ENCODE measurements around the gene SAMD10. TPM values are rescaled to one million over a fixed set of nuclear protein-coding genes. Genes with fewer than 3 reads are reported as not detected.

Gene SAMD10
- 1 to 10 TPM; 2.6 to 7.2 (median 4.7) TPM for total RNA-seq

GRCh38 chr20:63979557-63980316 lies at the start of gene SAMD10:
Gene SAMD10, minus strand, starts transcription at chr20:63979642. Its CDS starts 175 bp downstream, at chr20:63979467.
- ATAC-seq (ENCODE audit: low FRiP score in 2 of 2): peak; percentile 2 to 3
- peaks cover 30 to 46% (median 40%) of the 10 kb centered on the region in 4 donors for H3K4me1 ChIP-seq
- DNase-seq: peak; percentile 50 to 92
- no peaks in the 10 kb centered on the region for H3K9me3 ChIP-seq
- peak within 1 kb of the TSS; percentile 55 to 96 (median 90) for H3K4me3 ChIP-seq
- peak within 1 kb of the TSS; percentile 84 to 90 (median 86) for H3K27ac ChIP-seq
- no peaks in the 10 kb centered on the region for H3K27me3 ChIP-seq
- H3K36me3 ChIP-seq: peaks cover 4 to 19% (median 10%) of the 10 kb centered on the region in 4 donors
- 2 to 3% methylated on average over 10 to 30 of the region's 52 CpGs for WGBS, 2 donors
- TF ChIP-seq POLR2A (IDR thresholded peaks at IDR 0.05) (no peak), CTCF (IDR thresholded peaks at IDR 0.05) (peak in 4 of 6 experiments; percentile 53 to 71 (median 62)), POLR2AphosphoS5 (IDR thresholded peaks at IDR 0.05) (peak in 1 of 2 donors; percentile 6), EP300 (IDR thresholded peaks at IDR 0.05) (no peak)

- ATAC-seq (ENCODE audit: low FRiP score in 2 of 2) (no peak), DNase-seq (peak in 1 of 2 donors; percentile 49)
Measured at GRCh38 chr20:64027981-64028685, 48.7 kb upstream of the SAMD10 start.

GRCh38 chr20:64025826-64026412 lies 46.5 kb upstream of the SAMD10 start:
- peak in 1 of 2 donors; percentile 73 for DNase-seq
- no peak for TF ChIP-seq POLR2A (IDR thresholded peaks at IDR 0.05)
- TF ChIP-seq POLR2AphosphoS5 (IDR thresholded peaks at IDR 0.05): no peak
- no peak for TF ChIP-seq EP300 (IDR thresholded peaks at IDR 0.05)
- TF ChIP-seq CTCF (IDR thresholded peaks at IDR 0.05): no peak
- no peaks in the 10 kb centered on the region for H3K27me3 ChIP-seq
- WGBS, 2 donors: 93 to 98% methylated on average over 22 to 29 of the region's 29 CpGs
- H3K4me3 ChIP-seq: no peak overlapping the region
- peaks cover 55 to 97% (median 92%) of the 10 kb centered on the region in 4 donors for H3K36me3 ChIP-seq
- no peak overlapping the region for H3K27ac ChIP-seq
- H3K9me3 ChIP-seq: no peaks in the 10 kb centered on the region
- no peaks in the 10 kb centered on the region for H3K4me1 ChIP-seq
- ATAC-seq (ENCODE audit: low FRiP score in 2 of 2): no peak

More at GRCh38 chr20:64027981-64028685, 48.7 kb upstream of the SAMD10 start:
- Histone ChIP-seq H3K27ac (no peak overlapping the region), H3K9me3 (no peaks in the 10 kb centered on the region), H3K4me1 (no peaks in the 10 kb centered on the region), H3K36me3 (peaks cover 56 to 100% (median 94%) of the 10 kb centered on the region in 4 donors), H3K27me3 (no peaks in the 10 kb centered on the region), H3K4me3 (no peak overlapping the region)
- no peak for TF ChIP-seq CTCF (IDR thresholded peaks at IDR 0.05)
- TF ChIP-seq POLR2A (IDR thresholded peaks at IDR 0.05): no peak
- TF ChIP-seq POLR2AphosphoS5 (IDR thresholded peaks at IDR 0.05): no peak
- TF ChIP-seq EP300 (IDR thresholded peaks at IDR 0.05): no peak
- WGBS, 2 donors: 96 to 97% methylated on average over 20 to 24 of the region's 24 CpGs

GRCh38 chr20:64025101-64025825 lies 45.8 kb upstream of the SAMD10 start:
- Histone ChIP-seq H3K27me3 (no peaks in the 10 kb centered on the region), H3K4me1 (no peaks in the 10 kb centered on the region), H3K27ac (no peak overlapping the region), H3K36me3 (peaks cover 51 to 97% (median 87%) of the 10 kb centered on the region in 4 donors), H3K9me3 (no peaks in the 10 kb centered on the region), H3K4me3 (no peak overlapping the region)
- no peak for DNase-seq
- ATAC-seq (ENCODE audit: low FRiP score in 2 of 2): no peak
- 89 to 98% methylated on average over 11 to 18 of the region's 18 CpGs for WGBS, 2 donors
- TF ChIP-seq POLR2AphosphoS5 (IDR thresholded peaks at IDR 0.05) (no peak), CTCF (IDR thresholded peaks at IDR 0.05) (no peak), EP300 (IDR thresholded peaks at IDR 0.05) (no peak), POLR2A (IDR thresholded peaks at IDR 0.05) (no peak)
